Testis (tissue), 3 donors: Measurements from ENCODE around the gene CYBA. TPM values are rescaled to one million over a fixed set of nuclear protein-coding genes. Genes with fewer than 3 reads are reported as not detected.

Experiments used
- DNase-seq: peaks from one replicate; pipeline ENCODE4 v3.0.0-alpha.2; 2019
- H3K27ac ChIP-seq, 2 donors: fragments of 200-600 bp; sonication (generic); one replicate each; pipeline ENCODE4 v1.5.1; 2019
- H3K27me3 ChIP-seq: fragments of 200-600 bp; sonication (generic); one replicate; pipeline ENCODE4 v1.5.1; 2019
- H3K36me3 ChIP-seq: fragments of 200-600 bp; sonication (generic); one replicate; pipeline ENCODE4 v1.5.1; 2017; ENCODE audit warnings: low read depth; ENCODE audit errors: missing control alignments
- H3K4me1 ChIP-seq: fragments of 200-600 bp; sonication (generic); one replicate; pipeline ENCODE4 v1.5.1; 2019
- H3K4me3 ChIP-seq, 2 donors: fragments of 200-600 bp; sonication (generic); one replicate each; pipeline ENCODE4 v1.5.1; 2017 to 2019
- H3K9me3 ChIP-seq: fragments of 200-600 bp; sonication (generic); one replicate; pipeline ENCODE4 v1.5.1; 2017
- POLR2A ChIP-seq: fragments of 450-650 bp; IDR thresholded peaks from one replicate; pipeline ENCODE4 v1.6.1; 2017; ENCODE audit warnings: antibody characterized with exemption, mild to moderate bottlenecking, moderate library complexity
- WGBS, 2 donors: methylation state at CpG; one replicate each; pipeline ENCODE4 v1.1.5; 2018; 5-methylcytosine and 5-hydroxymethylcytosine counted together
- intact Hi-C: fragments of 100-400 bp; cut with DNase I; formaldehyde crosslinking; loops from one replicate; pipeline ENCODE4 v1.15.1; 2023; ENCODE audit warnings: low total_unique reads
- polyA plus RNA-seq: library from polyadenylated mRNA; stranded (reverse); fragments of 350-450 nt; fragmentation: Illumina TruSeq; extraction: RNeasy Lipid Tissue Mini Kit (QIAGEN cat#74804); gene quantifications from one replicate; pipeline ENCODE4 v1.2.3, GENCODE V29; 2014; ENCODE audit warnings: low read depth, low replicate concordance; ENCODE audit not compliant: insufficient read depth
- total RNA-seq, 2 donors: library from RNA; depleted of rRNA; stranded (reverse); fragments of >200 nt; gene quantifications; one replicate each; pipeline ENCODE4 v1.2.3, GENCODE V29; 2016
- TF ChIP-seq, protein P1 (sequence below), 3 experiments: fragments of 450-650 bp in 2 of 3; fragments of 200-600 bp in 1 of 3; sonication (generic) in 1 of 3; IDR thresholded peaks; one replicate each; pipeline ENCODE4 v1.5.1; 2016 to 2019; ENCODE audit warnings: antibody characterized with exemption in 3 of 3, mild to moderate bottlenecking in 2 of 3, moderate library complexity in 1 of 3

Gene CYBA
- total and polyA plus RNA-seq, 3 donors from 2014 or later: 11.7 to 40.0 (median 34.9) TPM

DNA sequence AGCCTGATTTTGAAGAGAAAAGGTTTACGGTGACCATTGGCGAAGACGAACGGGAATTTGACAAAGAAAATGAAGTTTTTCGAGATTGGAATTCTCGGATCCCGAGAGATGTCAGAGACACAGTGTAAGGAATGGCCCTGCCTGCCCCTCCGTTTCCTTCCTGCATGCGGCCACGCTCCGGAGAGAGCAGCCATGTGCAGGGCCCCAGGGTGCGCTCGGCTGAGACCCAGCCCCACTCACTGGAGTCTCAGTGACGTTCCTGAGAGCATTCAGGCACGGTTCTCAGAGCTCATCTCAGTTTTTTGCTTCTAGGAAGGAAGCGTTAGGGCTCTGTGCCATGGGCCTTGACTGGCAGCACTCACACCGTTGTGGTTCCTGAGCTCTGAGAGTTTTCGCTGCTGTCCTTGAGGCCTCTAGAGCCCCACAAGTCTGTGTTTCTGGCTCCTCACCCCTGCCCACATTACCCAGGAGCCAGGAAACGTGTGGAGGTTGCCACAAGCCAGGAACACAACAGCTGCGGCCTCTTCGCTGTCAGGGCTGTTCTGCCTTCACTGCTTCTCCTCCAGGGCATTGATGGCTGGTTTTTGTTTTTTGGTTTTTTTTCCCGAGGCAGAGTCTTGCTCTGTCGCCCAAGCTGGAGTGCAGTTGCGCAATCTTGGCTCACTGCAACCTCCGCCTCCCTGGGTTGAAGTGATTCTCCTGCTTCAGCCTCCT, 50.9 kb downstream of the CYBA start:
- no peaks in the 10 kb centered on the region for H3K36me3 ChIP-seq

DNA sequence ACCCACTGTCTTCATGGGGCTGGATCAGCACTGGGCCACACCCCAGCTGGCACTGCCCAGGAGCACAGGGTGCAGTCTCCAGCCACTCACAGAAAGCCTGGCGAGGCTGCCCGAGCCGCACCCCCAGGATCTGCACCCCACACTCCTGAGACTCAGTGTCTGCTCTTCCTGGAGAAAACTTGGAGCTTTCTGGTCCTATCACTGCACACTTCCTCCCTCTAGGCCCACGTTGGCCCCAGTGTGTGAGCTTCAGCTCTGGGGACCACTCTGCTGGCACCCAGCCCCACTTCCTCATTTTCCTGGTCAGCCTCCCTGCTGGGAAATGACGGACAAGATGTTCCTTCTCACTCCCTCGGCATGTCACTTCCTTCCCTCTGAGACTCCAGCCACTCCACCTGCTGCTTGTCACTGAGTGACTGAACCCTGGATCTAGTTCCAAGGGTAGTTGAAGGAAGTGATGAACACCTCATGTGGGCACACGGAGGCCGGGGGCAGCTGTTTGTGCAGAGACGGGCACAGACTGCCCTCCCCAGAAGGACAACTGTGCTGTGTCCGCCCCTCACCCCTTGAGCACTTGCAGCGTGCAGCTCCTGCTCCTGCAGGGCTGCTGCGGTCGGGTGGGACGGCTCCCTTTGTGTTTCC, 51.6 kb downstream of the CYBA start:
- H3K27ac ChIP-seq: peak overlapping the region; percentile 50 to 66
- no peaks in the 10 kb centered on the region for H3K27me3 ChIP-seq
- peak; percentile 65 for DNase-seq
- TF ChIP-seq, protein P1, sequence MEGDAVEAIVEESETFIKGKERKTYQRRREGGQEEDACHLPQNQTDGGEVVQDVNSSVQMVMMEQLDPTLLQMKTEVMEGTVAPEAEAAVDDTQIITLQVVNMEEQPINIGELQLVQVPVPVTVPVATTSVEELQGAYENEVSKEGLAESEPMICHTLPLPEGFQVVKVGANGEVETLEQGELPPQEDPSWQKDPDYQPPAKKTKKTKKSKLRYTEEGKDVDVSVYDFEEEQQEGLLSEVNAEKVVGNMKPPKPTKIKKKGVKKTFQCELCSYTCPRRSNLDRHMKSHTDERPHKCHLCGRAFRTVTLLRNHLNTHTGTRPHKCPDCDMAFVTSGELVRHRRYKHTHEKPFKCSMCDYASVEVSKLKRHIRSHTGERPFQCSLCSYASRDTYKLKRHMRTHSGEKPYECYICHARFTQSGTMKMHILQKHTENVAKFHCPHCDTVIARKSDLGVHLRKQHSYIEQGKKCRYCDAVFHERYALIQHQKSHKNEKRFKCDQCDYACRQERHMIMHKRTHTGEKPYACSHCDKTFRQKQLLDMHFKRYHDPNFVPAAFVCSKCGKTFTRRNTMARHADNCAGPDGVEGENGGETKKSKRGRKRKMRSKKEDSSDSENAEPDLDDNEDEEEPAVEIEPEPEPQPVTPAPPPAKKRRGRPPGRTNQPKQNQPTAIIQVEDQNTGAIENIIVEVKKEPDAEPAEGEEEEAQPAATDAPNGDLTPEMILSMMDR (IDR thresholded peaks at IDR 0.05): no peak
- TF ChIP-seq POLR2A: no peak
- H3K4me1 ChIP-seq: no peaks in the 10 kb centered on the region
- H3K36me3 ChIP-seq: no peaks in the 10 kb centered on the region
- H3K9me3 ChIP-seq: no peaks in the 10 kb centered on the region
- H3K4me3 ChIP-seq: no peak overlapping the region
- 65 to 71% methylated on average over 10 to 14 of the region's 14 CpGs for WGBS, 2 donors
- intact Hi-C loops: no loop called here

More for the DNA sequence above, 50.9 kb downstream of the CYBA start:
- intact Hi-C loops: no loop called here
- no peak for DNase-seq
- no peaks in the 10 kb centered on the region for H3K4me1 ChIP-seq
- no peaks in the 10 kb centered on the region for H3K9me3 ChIP-seq
- WGBS, 2 donors: 83 to 92% methylated on average over 24 to 25 of the region's 25 CpGs
- H3K27me3 ChIP-seq: no peaks in the 10 kb centered on the region
- peak overlapping the region; percentile 50 to 66 for H3K27ac ChIP-seq
- no peak overlapping the region for H3K4me3 ChIP-seq
- no peak for TF ChIP-seq POLR2A
- TF ChIP-seq, protein P1 (IDR thresholded peaks at IDR 0.05): no peak

DNA sequence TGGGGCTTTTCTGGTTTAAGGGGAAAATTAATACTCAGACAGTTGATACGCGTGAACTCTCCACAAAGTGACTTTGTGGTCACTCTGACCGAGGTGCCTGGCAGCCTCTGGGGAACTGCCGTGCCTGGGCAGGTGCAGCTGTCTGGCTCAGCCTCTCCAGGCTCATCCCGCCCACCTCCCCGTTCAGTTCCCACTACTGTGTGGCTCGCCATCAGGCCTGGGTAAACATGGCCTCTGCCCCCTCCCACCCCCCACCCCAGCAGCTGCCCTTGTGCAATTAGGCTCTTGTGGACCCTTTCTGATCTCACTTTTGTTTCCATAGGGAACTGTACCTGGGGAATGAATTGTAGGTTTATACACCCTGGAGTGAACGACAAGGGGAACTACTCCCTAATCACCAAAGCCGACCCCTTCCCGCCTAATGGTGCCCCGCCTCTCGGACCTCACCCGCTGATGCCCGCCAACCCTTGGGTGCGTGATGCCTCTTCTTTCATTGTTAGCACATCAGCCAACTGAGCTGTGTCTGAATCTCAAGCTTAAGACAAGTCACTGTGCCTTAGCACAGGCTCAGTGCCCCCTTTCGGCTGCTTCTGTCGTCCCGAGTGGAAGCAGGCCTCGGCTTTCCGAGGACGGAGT, 52.9 kb downstream of the CYBA start:
- intact Hi-C loops: no loop called here
- no peak overlapping the region for H3K27ac ChIP-seq
- 86 to 88% methylated on average over 12 to 21 of the region's 21 CpGs for WGBS, 2 donors

DNA sequence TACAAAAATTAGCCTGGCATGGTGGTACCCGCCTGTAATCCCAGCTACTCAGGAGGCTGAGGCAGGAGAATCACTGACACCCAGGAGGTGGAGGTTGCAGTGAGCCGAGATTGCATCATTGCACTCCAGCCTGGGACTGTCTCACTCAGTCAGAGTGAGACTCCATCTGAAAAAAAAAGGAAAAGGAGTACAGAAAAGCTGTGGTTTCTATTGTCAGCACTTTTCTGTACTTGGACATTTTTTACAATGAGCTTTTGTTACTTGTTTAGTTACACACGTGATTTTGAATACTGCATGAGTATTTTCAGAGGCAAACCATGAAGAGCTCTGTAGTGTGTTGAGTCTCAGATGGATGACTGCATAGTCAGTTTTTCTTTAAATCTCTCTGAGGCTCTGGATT, 54.4 kb downstream of the CYBA start:
- intact Hi-C loops: no loop called here
- no peak for DNase-seq
- Histone ChIP-seq H3K27ac (no peak overlapping the region), H3K9me3 (no peaks in the 10 kb centered on the region), H3K27me3 (no peaks in the 10 kb centered on the region), H3K4me3 (no peak overlapping the region), H3K4me1 (no peaks in the 10 kb centered on the region), H3K36me3 (no peaks in the 10 kb centered on the region)
- TF ChIP-seq, protein P1 (IDR thresholded peaks at IDR 0.05): no peak
- TF ChIP-seq POLR2A: no peak
- WGBS, 2 donors: 81 to 83% methylated on average over 3 of the region's 3 CpGs

More for the DNA sequence above, 52.9 kb downstream of the CYBA start:
- H3K27me3 ChIP-seq: no peaks in the 10 kb centered on the region
- H3K36me3 ChIP-seq: no peaks in the 10 kb centered on the region
- H3K4me1 ChIP-seq: no peaks in the 10 kb centered on the region
- TF ChIP-seq, protein P1 (IDR thresholded peaks at IDR 0.05): no peak
- no peak overlapping the region for H3K4me3 ChIP-seq
- H3K9me3 ChIP-seq: no peaks in the 10 kb centered on the region
- DNase-seq: no peak
